ENCODE results near the gene BMPR1A.

- TF ChIP-seq EZH2phosphoT487 (IDR thresholded peaks at IDR 0.05; ENCODE audit: borderline replicate concordance, low read depth, low read length) = no peak
- TF ChIP-seq CTCF (conservative IDR thresholded peaks at IDR 0.05; ENCODE audit: low read length) = no peak
Observed at GRCh38 chr10:86905429-86905828, 149.0 kb downstream of the BMPR1A start.

Data from OCI-LY7 (cell line).